Neuron (in vitro differentiated cells): ENCODE data around the gene RAD23A.
A peak's percentile ranks its signal among the peaks of the same experiment; 100 is the strongest.
"Not testable (repeated sequence)": the region's sequence is repeated elsewhere in the genome, so short reads cannot be mapped to it uniquely, and the experiment has no call there.

Experiments
- H2AFZ ChIP-seq: one replicate; pipeline ENCODE4 v1.6.1; 2013; ENCODE audit warnings: low read depth, mild to moderate bottlenecking, inconsistent platforms, low read length, moderate library complexity
- H3K27me3 ChIP-seq: one replicate; pipeline ENCODE4 v1.6.1; 2013; ENCODE audit warnings: low read length; ENCODE audit not compliant: insufficient read depth
- H3K36me3 ChIP-seq: one replicate; pipeline ENCODE4 v1.6.1; 2013; ENCODE audit warnings: low read length; ENCODE audit not compliant: insufficient read depth
- H3K4me1 ChIP-seq: one replicate; pipeline ENCODE4 v1.6.1; 2013; ENCODE audit warnings: low read length; ENCODE audit not compliant: insufficient read depth
- H3K4me3 ChIP-seq: 2 replicates; pipeline ENCODE4 v1.5.1; 2013; ENCODE audit warnings: mild to moderate bottlenecking, low read length, moderate library complexity
- H3K9me3 ChIP-seq: one replicate; pipeline ENCODE4 v1.6.1; 2013; ENCODE audit warnings: low read length

The RAD23A gene

DNA sequence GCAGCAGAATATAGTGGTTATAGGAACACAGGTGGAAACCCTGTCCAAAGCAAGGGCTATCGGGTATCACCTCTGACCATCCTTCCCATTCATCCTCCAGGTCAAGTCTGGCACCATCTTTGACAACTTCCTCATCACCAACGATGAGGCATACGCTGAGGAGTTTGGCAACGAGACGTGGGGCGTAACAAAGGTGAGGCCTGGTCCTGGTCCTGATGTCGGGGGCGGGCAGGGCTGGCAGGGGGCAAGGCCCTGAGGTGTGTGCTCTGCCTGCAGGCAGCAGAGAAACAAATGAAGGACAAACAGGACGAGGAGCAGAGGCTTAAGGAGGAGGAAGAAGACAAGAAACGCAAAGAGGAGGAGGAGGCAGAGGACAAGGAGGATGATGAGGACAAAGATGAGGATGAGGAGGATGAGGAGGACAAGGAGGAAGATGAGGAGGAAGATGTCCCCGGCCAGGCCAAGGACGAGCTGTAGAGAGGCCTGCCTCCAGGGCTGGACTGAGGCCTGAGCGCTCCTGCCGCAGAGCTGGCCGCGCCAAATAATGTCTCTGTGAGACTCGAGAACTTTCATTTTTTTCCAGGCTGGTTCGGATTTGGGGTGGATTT lies 2.1 kb upstream of the RAD23A start:
- Histone ChIP-seq H2AFZ (no peak overlapping the region), H3K27me3 (no peaks in the 10 kb centered on the region), H3K9me3 (no peaks in the 10 kb centered on the region), H3K4me1 (peaks cover 23% of the 10 kb centered on the region), H3K36me3 (peaks cover 58% of the 10 kb centered on the region), H3K4me3 (no peak overlapping the region)

DNA sequence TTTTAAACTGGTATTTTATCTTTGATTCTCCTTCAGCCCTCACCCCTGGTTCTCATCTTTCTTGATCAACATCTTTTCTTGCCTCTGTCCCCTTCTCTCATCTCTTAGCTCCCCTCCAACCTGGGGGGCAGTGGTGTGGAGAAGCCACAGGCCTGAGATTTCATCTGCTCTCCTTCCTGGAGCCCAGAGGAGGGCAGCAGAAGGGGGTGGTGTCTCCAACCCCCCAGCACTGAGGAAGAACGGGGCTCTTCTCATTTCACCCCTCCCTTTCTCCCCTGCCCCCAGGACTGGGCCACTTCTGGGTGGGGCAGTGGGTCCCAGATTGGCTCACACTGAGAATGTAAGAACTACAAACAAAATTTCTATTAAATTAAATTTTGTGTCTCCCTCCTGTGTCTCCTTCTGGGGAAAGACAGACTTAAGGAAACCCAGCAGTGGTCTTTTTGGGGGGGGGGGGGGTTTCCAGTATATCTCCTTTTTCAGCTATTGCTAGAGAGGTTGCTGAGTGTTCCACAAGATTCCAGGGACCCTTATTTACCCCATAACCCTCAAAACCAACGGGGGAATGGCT lies 1.5 kb upstream of the RAD23A start:
- no peak overlapping the region for H3K4me3 ChIP-seq
- peaks cover 23% of the 10 kb centered on the region for H3K4me1 ChIP-seq
- H3K9me3 ChIP-seq = no peaks in the 10 kb centered on the region
- no peaks in the 10 kb centered on the region for H3K27me3 ChIP-seq
- H3K36me3 ChIP-seq = peaks cover 65% of the 10 kb centered on the region
- H2AFZ ChIP-seq = no peak overlapping the region

DNA sequence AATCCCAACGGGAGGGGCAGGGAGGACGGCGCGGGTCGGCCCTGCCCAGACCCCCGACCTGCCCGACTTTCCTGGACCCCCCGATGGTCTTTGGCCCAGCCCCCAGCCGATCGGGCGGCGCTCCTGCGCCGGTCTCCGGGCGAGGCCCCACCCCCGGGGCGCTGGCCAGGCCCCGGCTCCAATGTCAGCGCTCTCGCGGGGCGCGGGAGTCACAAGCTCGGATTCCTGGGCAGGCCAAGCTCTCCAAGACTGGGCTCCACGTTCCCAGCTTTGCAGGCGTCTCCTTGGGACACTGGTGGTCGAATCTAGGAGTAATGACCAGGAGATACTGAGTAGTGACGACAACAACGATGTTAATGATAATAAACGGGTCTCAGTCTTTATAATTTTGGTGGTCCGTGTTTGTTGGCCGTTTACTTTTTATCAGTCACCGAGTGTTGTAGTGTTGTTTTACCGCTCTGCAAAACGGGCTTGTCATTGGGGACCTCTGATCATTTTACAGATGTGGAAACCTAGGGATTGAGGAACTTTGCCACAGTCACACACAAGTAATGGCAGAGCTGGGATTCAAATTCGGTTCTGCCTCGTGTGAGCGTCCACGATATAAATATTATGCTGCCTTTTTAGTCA lies 545 bp downstream of the RAD23A start:
- Histone ChIP-seq H2AFZ (no peak overlapping the region), H3K4me3 (peak overlapping the region; percentile 84), H3K36me3 (peaks cover 66% of the 10 kb centered on the region), H3K4me1 (peaks cover 10% of the 10 kb centered on the region), H3K27me3 (no peaks in the 10 kb centered on the region), H3K9me3 (no peaks in the 10 kb centered on the region)

DNA sequence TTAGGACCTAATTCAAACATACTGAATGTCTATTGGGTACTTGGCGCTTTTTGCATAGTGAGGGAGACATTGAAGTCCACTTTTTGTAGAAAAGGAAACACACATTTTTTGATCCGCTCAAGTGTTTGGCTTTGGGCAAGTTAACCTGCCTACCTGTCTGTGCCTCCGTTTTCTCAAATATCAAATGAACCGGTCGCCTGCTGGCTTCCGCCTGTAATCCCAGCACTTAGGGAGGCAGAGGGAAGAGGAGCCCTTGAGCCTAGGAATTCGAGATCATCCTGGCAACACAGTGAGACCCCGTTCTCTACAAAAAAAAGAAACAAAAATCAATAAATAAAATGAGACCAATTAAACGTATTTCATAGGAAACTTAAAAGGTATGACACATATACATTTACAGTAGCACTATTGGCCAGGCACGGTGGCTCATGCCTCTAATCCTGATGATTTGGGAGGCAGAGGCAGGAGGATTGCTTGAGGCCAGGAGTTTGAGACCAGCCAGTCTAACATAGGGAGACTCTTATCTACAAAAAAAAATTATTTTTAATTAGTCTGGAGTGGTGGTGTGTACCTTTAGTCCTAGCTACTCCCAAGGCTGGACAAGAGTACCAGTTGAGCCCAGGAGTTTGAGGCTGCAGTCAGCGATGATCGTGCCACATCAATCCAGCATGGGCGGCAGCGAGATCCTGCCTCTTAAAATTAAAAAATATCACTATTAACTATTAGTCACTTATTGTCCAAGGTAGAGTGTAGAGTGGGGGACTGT lies 1.3 kb downstream of the RAD23A start:
- H3K4me3 ChIP-seq = peak overlapping the region; percentile 84
- H3K4me1 ChIP-seq = peaks cover 10% of the 10 kb centered on the region
- H3K27me3 ChIP-seq = no peaks in the 10 kb centered on the region
- peaks cover 65% of the 10 kb centered on the region for H3K36me3 ChIP-seq
- H3K9me3 ChIP-seq = no peaks in the 10 kb centered on the region
- no peak overlapping the region for H2AFZ ChIP-seq

DNA sequence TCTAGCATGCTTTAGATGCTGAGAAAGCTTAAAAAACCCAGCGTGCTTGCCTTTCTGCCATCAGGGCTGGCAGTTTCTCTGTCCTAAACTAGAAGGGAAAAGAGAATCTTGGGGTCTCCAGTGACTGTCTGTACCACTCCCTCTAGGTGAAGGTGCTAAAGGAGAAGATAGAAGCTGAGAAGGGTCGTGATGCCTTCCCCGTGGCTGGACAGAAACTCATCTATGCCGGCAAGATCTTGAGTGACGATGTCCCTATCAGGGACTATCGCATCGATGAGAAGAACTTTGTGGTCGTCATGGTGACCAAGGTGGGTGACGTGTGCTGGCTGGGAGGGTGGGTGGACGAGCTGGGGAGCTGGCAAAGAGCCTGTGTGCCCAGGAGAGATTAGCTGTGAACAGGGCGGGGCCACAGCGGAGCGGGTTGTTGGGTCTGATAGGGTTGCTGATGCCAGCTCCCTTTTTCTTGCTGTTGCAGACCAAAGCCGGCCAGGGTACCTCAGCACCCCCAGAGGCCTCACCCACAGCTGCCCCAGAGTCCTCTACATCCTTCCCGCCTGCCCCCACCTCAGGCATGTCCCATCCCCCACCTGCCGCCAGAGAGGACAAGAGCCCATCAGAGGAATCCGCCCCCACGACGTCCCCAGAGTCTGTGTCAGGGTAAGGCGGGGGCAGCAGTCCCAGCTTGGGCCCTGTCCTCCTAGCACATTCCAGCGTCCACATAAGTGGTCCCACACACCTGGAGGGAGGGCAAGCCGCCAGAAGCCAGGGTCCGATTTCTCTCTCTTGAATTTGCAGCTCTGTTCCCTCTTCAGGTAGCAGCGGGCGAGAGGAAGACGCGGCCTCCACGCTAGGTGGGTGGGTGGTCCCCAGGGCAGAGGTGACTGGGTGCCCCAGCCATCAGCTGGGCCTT lies 2.3 kb downstream of the RAD23A start:
- peaks cover 70% of the 10 kb centered on the region for H3K36me3 ChIP-seq
- peaks cover 10% of the 10 kb centered on the region for H3K4me1 ChIP-seq
- H3K4me3 ChIP-seq = no peak overlapping the region

DNA sequence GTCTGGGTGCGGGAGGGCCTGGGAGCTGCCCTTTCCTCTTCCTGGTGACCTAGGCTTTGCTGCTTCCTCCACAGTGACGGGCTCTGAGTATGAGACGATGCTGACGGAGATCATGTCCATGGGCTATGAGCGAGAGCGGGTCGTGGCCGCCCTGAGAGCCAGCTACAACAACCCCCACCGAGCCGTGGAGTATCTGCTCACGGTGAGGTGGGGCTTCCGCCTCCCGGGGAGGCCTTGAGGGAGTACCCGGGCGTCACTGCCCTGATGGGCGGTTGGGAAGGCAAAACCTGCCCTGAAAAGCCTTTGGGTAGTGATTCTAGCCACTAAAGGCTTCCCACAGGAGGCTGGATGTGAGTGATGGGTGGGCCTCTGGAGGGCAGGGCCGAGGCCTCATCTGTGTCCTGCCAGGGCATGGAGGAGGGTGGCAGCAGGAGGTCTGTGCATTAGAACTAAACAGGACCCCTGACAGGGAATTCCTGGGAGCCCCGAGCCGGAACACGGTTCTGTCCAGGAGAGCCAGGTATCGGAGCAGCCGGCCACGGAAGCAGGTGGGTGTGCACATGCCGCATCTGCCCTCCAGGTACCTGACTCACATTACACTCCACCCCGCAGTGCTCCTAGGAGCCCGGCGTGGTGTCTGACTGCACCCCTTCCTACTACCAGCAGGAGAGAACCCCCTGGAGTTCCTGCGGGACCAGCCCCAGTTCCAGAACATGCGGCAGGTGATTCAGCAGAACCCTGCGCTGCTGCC lies 3.1 kb downstream of the RAD23A start:
- H2AFZ ChIP-seq = no peak overlapping the region
- no peaks in the 10 kb centered on the region for H3K27me3 ChIP-seq
- peaks cover 10% of the 10 kb centered on the region for H3K4me1 ChIP-seq
- H3K36me3 ChIP-seq = peaks cover 71% of the 10 kb centered on the region
- no peaks in the 10 kb centered on the region for H3K9me3 ChIP-seq
- no peak overlapping the region for H3K4me3 ChIP-seq

More for the DNA sequence above, 2.3 kb downstream of the RAD23A start:
- Histone ChIP-seq H2AFZ (no peak overlapping the region), H3K27me3 (no peaks in the 10 kb centered on the region), H3K9me3 (no peaks in the 10 kb centered on the region)

DNA sequence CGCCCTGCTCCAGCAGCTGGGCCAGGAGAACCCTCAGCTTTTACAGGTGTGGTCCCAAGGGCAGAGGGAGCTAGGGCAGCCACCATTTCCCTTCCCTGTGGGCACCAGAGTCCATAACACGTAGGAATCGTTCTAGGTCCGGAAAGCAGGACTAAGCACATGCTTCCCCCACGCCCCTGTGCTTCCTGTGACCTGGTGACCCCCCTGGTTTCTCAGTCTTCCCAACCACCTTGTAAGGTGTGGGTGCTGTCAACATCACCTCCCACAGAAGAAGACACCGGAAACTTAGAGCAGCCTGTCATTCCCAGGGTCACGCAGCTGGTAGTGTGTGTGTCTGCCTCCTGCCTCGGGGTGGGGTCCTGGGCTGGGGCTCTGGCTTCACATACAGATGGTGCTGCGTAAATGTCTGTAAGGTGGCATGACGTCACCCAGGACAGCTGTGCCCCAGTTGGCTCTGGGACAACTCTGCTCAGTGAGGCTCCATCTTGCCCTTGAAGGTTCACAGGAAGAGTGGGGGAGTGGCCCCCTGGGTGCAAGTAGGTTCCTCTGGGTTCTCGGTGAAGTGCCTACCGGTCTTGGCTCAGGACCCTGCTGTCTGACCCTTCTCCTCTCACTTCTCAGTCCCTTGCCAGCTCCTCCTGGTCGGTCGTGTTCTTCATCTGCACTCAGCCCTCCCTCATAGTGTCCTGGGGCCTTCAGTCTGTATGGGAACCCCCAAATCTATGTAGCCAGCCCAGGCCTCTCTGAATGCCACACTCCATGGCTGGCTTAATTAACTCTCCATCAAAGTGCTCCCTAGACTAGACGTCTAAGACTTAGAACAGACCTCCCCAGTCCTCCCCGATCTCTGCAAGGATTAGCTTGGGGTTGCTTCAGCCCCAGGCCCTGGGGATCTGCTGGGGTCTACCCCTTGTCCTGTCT lies 4.0 kb downstream of the RAD23A start:
- Histone ChIP-seq H2AFZ (no peak overlapping the region), H3K36me3 (peaks cover 69% of the 10 kb centered on the region), H3K4me1 (peaks cover 10% of the 10 kb centered on the region), H3K27me3 (no peaks in the 10 kb centered on the region), H3K4me3 (no peak overlapping the region), H3K9me3 (no peaks in the 10 kb centered on the region)

DNA sequence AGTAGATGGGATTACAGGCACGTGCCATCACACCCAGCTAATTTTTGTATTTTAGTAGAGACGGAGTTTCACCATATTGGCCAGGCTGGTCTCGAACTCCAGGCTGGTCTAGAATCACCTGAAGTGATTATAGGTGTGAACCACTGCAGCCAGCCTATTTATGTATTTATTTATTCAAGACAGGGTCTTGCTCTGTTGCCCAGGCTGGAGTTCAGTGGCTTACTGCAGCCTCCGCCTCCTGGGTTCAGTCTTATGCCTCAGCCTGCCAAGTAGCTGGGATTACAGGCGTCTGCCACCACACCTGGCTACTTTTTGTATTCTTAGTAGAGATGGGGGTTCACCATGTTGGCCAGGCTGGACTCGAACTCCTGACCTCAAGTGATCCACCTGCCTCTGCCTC lies 6.4 kb downstream of the RAD23A start:
- Histone ChIP-seq H3K4me1 (peaks cover 12% of the 10 kb centered on the region), H3K36me3 (peaks cover 75% of the 10 kb centered on the region)
- not testable (repeated sequence) for H2AFZ ChIP-seq, H3K9me3 ChIP-seq, H3K27me3 ChIP-seq, H3K4me3 ChIP-seq

DNA sequence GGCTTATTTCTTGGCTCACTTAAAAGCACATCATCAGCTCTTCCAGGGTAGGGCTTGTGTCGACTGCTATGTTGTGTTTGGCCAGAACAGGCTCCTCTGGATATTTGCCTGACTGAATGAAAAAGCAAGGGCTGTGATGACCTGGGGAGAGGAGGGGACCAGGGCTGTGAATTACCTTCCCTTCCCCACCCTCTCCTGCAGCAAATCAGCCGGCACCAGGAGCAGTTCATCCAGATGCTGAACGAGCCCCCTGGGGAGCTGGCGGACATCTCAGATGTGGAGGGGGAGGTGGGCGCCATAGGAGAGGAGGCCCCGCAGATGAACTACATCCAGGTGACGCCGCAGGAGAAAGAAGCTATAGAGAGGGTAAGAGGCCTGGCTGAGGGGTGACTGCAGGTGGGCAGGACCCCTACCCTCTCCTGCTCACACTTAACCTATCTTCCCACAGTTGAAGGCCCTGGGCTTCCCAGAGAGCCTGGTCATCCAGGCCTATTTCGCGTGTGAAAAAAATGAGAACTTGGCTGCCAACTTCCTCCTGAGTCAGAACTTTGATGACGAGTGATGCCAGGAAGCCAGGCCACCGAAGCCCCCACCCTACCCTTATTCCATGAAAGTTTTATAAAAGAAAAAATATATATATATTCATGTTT lies 7.0 kb downstream of the RAD23A start:
- Histone ChIP-seq H3K36me3 (peaks cover 70% of the 10 kb centered on the region), H3K27me3 (no peaks in the 10 kb centered on the region), H3K9me3 (no peaks in the 10 kb centered on the region), H3K4me1 (peaks cover 9% of the 10 kb centered on the region), H2AFZ (no peak overlapping the region), H3K4me3 (no peak overlapping the region)

DNA sequence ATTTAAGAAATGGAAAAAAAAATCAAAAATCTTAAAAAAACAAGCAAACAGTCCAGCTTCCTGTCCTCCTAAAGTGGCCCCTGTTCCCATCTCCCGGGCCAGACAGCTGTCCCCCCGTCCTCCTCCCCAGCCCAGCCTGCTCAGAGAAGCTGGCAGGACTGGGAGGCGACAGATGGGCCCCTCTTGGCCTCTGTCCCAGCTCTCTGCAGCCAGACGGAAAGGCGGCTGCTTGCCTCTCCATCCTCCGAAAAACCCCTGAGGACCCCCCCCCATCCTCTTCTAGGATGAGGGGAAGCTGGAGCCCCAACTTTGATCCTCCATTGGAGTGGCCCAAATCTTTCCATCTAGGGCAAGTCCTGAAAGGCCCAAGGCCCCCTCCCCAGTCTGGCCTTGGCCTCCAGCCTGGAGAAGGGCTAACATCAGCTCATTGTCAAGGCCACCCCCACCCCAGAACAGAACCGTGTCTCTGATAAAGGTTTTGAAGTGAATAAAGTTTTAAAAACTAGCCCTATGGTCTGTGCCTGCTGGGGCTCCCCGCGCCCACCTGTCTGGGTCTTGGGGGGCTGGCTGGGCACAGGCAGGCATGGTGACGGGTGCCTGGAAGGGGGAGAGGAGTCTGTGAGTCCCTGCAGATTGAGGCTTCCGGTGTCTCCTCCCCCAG lies 7.6 kb downstream of the RAD23A start:
- Histone ChIP-seq H3K4me3 (no peak overlapping the region), H3K9me3 (no peaks in the 10 kb centered on the region), H3K27me3 (no peaks in the 10 kb centered on the region), H3K36me3 (peaks cover 64% of the 10 kb centered on the region), H2AFZ (no peak overlapping the region), H3K4me1 (peaks cover 9% of the 10 kb centered on the region)
